OCI-LY7 (cell line): Measurements from ENCODE around the gene ART1. TPM values are rescaled to one million over a fixed set of nuclear protein-coding genes. Genes with fewer than 3 reads are reported as not detected.

Experiments
- BruUV-seq: library from RNA; stranded (reverse); fragments of 400-500 nt; replicated peaks from 2 replicates; lab custom pipeline; 2021; lab: Mats Ljungman, UMichigan
- CTCF ChIA-PET: fragments of 300-600 bp; sonication (Branson Sonifier 250); formaldehyde crosslinking; loops from one replicate; lab custom pipeline; 2022; ENCODE audit warnings: antibody characterized with exemption; ENCODE audit not compliant: unreplicated experiment; lab: Charles Lee
- POLR2A ChIA-PET: fragments of 300-600 bp; sonication (Branson Sonifier 250); formaldehyde crosslinking; loops from one replicate; lab custom pipeline; 2022; ENCODE audit warnings: antibody characterized with exemption; lab: Charles Lee
- DNase-seq: peaks from one replicate; pipeline ENCODE4 v3.0.0-alpha.2; 2015; ENCODE audit warnings: low spot score
- H2AFZ ChIP-seq: fragments of 200-600 bp; sonication (generic), shearing (Covaris generic); 2 replicates; pipeline ENCODE4 v1.6.1; 2014; ENCODE audit warnings: mild to moderate bottlenecking, antibody characterized with exemption, low read length, moderate library complexity
- H3K27ac ChIP-seq: fragments of 200-600 bp; sonication (generic); 2 replicates; pipeline ENCODE4 v1.5.1; 2014; ENCODE audit warnings: mixed run types, low read depth, mild to moderate bottlenecking, moderate library complexity, low read length, inconsistent platforms; ENCODE audit not compliant: poor library complexity, severe bottlenecking
- H3K36me3 ChIP-seq: fragments of 200-600 bp; sonication (generic); 2 replicates; pipeline ENCODE4 v1.6.1; 2014; ENCODE audit warnings: mild to moderate bottlenecking, antibody characterized with exemption, low read length, moderate library complexity, mixed read lengths; ENCODE audit not compliant: insufficient read depth
- H3K4me1 ChIP-seq: fragments of 200-600 bp; sonication (generic); 2 replicates; pipeline ENCODE4 v1.5.1; 2014; ENCODE audit warnings: mild to moderate bottlenecking, low read length; ENCODE audit not compliant: insufficient read depth, poor library complexity, severe bottlenecking
- H3K4me2 ChIP-seq: fragments of 200-600 bp; sonication (generic); 2 replicates; pipeline ENCODE4 v1.6.1; 2014; ENCODE audit warnings: mild to moderate bottlenecking, low read length
- H3K4me3 ChIP-seq: fragments of 200-600 bp; sonication (generic); 2 replicates; pipeline ENCODE4 v1.5.1; 2014; ENCODE audit warnings: mild to moderate bottlenecking, low read depth, low read length; ENCODE audit not compliant: poor library complexity, severe bottlenecking
- H3K79me2 ChIP-seq: fragments of 200-600 bp; sonication (generic); 2 replicates; pipeline ENCODE4 v1.6.1; 2016; ENCODE audit warnings: low read depth, mild to moderate bottlenecking, low read length, moderate library complexity, mixed read lengths; ENCODE audit not compliant: insufficient read depth
- H3K9me2 ChIP-seq: fragments of 200-600 bp; sonication (generic); 2 replicates; pipeline ENCODE4 v1.6.1; 2016; ENCODE audit warnings: mild to moderate bottlenecking, low read length, mixed read lengths; ENCODE audit not compliant: insufficient read depth
- H3K9me3 ChIP-seq: fragments of 200-600 bp; sonication (generic); 2 replicates; pipeline ENCODE4 v1.6.1; 2014; ENCODE audit warnings: mild to moderate bottlenecking, mixed run types, low read length, mixed read lengths
- H4K20me1 ChIP-seq: fragments of 200-600 bp; sonication (generic); 2 replicates; pipeline ENCODE4 v1.6.1; 2014; ENCODE audit warnings: mild to moderate bottlenecking, antibody characterized with exemption, low read length, moderate library complexity, mixed read lengths; ENCODE audit not compliant: insufficient read depth
- EZH2phosphoT487 ChIP-seq: fragments of 200-600 bp; sonication (generic); IDR thresholded peaks from 2 replicates; pipeline ENCODE4 v1.6.1; 2018; ENCODE audit warnings: low read depth, borderline replicate concordance, mild to moderate bottlenecking, mixed run types, antibody characterized with exemption, low read length, moderate library complexity, mixed read lengths
- intact Hi-C: fragments of 100-400 bp; cut with micrococcal nuclease; formaldehyde crosslinking; loops from one replicate; pipeline ENCODE4 v1.10.0; 2022; ENCODE audit not compliant: unreplicated experiment
- total RNA-seq, 2 experiments: library from RNA; depleted of rRNA in 1 of 2; stranded (reverse); fragments of >200 nt in 1 of 2; shearing (Covaris generic) in 1 of 2; gene quantifications; 2 replicates each; pipeline ENCODE4 v1.2.3, GENCODE V29; 2014 to 2022
- TF ChIP-seq, protein P1 (sequence below): fragments of 200-600 bp; sonication (generic); conservative IDR thresholded peaks from 2 replicates; pipeline ENCODE4 v1.5.1; 2014; ENCODE audit warnings: mild to moderate bottlenecking, antibody characterized with exemption, low read length, moderate library complexity, mixed read lengths

The ART1 gene
- total RNA-seq, 2 experiments from 2014 or later: not detected

DNA sequence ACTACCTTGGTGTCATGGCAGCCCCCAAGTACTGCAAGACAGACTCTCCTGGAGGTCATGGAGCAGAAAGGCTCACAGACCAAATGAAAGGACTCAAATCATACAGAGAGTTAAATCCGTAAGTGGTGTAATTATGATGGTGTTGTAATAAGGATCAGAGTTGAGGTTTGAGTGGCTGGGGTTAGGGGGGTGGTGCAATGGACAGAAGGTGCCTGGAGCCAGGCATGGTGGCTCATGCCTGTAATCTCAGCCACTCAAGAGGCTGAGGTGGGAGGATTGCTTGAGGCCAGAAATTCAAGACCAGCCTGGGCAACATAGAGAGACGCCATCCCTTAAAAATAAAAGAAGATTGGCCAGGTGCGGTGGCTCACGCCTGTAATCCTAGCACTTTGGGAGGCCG, 21.8 kb upstream of the ART1 start:
- BruUV-seq: no TSS peak
- Histone ChIP-seq H3K36me3 (no peaks in the 10 kb centered on the region), H4K20me1 (no peaks in the 10 kb centered on the region), H3K9me3 (no peaks in the 10 kb centered on the region), H3K4me3 (no peak overlapping the region), H3K27ac (no peak overlapping the region), H3K79me2 (no peaks in the 10 kb centered on the region), H3K9me2 (no peaks in the 10 kb centered on the region), H3K4me1 (no peaks in the 10 kb centered on the region), H2AFZ (no peak overlapping the region), H3K4me2 (no peak overlapping the region)
- CTCF ChIA-PET: interaction anchor here (0.5 kb wide), 1 partner anchor 200 kb away, joined by 3 read pairs; no protein-coding TSS in a partner anchor
- no peak for DNase-seq
- intact Hi-C loops: no loop called here
- POLR2A ChIA-PET: no interaction called here
- TF ChIP-seq, protein P1, sequence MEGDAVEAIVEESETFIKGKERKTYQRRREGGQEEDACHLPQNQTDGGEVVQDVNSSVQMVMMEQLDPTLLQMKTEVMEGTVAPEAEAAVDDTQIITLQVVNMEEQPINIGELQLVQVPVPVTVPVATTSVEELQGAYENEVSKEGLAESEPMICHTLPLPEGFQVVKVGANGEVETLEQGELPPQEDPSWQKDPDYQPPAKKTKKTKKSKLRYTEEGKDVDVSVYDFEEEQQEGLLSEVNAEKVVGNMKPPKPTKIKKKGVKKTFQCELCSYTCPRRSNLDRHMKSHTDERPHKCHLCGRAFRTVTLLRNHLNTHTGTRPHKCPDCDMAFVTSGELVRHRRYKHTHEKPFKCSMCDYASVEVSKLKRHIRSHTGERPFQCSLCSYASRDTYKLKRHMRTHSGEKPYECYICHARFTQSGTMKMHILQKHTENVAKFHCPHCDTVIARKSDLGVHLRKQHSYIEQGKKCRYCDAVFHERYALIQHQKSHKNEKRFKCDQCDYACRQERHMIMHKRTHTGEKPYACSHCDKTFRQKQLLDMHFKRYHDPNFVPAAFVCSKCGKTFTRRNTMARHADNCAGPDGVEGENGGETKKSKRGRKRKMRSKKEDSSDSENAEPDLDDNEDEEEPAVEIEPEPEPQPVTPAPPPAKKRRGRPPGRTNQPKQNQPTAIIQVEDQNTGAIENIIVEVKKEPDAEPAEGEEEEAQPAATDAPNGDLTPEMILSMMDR: no peak
- TF ChIP-seq EZH2phosphoT487: no peak

DNA sequence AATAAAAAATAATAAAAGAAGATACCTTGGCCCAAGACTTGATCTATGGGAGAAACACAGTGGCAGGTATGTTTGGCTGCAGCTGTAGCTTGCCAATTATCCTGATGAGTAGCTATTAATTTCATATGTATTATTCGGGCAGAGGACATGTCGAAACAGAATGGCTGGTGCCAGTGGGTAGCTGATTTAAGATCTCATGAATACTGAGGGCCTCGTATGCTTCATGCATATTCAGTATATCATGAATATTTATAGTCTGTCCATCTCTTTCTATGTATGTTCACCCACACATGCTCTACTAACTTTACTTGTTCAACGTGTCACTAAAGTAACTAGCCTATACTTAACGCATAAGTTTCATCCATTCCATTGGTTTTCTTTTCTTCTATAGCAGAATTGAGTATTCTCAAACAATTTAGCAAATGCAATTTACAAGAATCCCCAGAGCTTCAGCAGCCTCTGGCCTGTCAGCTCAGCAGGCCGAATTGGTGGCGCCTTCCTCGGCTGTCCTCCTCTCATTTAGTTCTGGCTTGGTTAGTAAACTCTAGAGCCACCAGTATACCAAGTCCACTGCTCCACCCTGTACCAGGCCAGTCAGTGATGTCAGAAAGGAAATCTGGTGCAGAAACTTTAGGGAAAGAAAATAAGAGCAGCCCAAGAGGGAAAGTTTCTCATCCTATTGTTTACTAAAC, 21.0 kb upstream of the ART1 start:
- no peaks in the 10 kb centered on the region for H3K9me2 ChIP-seq
- H2AFZ ChIP-seq: no peak overlapping the region
- TF ChIP-seq EZH2phosphoT487: no peak
- TF ChIP-seq, protein P1: no peak
- intact Hi-C loops: no loop called here
- ChIA-PET CTCF (interaction anchor here (0.5 kb wide), 1 partner anchor 201 kb away, joined by 3 read pairs; no protein-coding TSS in a partner anchor), POLR2A (no interaction called here)
- no peaks in the 10 kb centered on the region for H3K36me3 ChIP-seq
- no peak overlapping the region for H3K4me3 ChIP-seq
- H3K4me1 ChIP-seq: no peaks in the 10 kb centered on the region
- no peak overlapping the region for H3K4me2 ChIP-seq
- no peaks in the 10 kb centered on the region for H3K79me2 ChIP-seq
- BruUV-seq: no TSS peak
- no peaks in the 10 kb centered on the region for H3K9me3 ChIP-seq
- no peak for DNase-seq
- no peaks in the 10 kb centered on the region for H4K20me1 ChIP-seq
- no peak overlapping the region for H3K27ac ChIP-seq

DNA sequence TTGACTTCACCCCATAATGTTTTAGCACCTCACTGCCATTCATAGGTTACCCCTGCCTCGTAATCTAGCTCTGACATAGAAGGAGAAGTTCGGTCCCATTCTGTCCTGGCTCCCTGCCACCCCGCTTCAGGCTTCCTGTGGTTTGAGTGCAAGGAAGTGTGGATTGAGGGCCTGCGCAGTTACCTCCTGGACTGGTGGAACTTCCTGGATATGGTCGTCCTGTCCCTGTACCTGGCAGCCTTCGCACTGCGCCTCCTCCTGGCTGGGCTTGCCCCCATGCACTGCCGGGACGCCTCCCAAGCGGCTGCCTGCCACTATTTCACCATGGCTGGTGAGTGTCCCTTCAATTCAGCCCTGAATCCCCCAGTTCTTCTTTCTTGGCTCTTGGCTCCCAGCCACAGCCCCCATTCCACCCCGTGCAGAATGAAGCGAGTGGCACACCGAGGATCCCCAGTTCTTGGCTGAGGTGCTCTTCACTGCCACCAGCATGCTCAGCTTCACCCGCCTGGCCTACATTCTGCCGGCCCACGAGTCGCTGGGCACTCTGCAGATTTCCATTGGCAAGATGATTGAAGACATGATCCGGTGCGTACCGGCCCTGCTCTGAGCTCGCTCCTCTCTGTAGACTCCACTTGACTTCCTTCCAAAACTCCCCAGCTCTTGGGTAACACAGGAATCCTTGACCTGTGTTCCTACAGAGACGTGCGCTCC, 18.5 kb upstream of the ART1 start:
- Histone ChIP-seq H3K36me3 (no peaks in the 10 kb centered on the region), H3K79me2 (no peaks in the 10 kb centered on the region), H3K4me3 (no peak overlapping the region), H3K4me2 (no peak overlapping the region), H3K4me1 (no peaks in the 10 kb centered on the region), H3K27ac (no peak overlapping the region), H3K9me2 (no peaks in the 10 kb centered on the region), H2AFZ (no peak overlapping the region), H4K20me1 (no peaks in the 10 kb centered on the region), H3K9me3 (no peaks in the 10 kb centered on the region)
- no peak for DNase-seq
- ChIA-PET CTCF (no interaction called here), POLR2A (interaction anchor here (0.8 kb wide), 1 partner anchor 958 kb away, joined by 4 read pairs; no protein-coding TSS in a partner anchor)
- BruUV-seq: no TSS peak
- intact Hi-C loops: no loop called here
- no peak for TF ChIP-seq EZH2phosphoT487
- TF ChIP-seq, protein P1: no peak
